ENCODE measurements around the gene PCDH18. TPM values are rescaled to one million over a fixed set of nuclear protein-coding genes. Genes with fewer than 3 reads are reported as not detected.

Gene PCDH18
- total RNA-seq, 4 donors from 2014 or later, result 64.1 to 169 (median 108) TPM

DNA sequence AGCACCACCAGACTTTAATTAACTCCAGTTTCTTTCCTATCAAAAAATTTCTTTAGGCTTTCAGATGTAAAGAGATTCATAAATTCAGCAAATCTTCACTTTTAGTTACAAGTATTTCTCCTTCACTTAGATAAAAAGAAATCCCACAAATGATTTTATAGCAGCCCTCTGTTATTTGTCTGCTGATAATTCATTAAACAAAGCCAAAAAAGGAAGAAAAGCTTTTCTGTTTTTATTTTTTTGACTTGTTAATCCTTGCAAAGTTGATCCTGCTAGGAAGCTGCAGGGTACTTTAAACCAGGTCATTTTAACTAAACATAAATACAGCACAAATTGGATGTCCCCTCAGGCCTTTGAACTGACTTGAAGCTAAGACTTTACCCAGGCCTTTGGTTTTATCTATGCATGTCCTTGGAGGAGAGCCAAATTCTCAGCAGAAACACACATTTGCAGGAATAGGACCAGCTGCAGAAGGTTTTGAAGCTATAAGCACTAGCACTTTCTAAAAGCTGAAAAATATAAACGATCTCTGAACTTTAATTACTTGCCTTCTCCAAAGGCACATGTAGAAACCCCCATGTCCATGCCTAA, 57.5 kb downstream of the PCDH18 start:
- no peak for TF ChIP-seq CTCF (IDR thresholded peaks at IDR 0.05; ENCODE audit: low read depth)

DNA sequence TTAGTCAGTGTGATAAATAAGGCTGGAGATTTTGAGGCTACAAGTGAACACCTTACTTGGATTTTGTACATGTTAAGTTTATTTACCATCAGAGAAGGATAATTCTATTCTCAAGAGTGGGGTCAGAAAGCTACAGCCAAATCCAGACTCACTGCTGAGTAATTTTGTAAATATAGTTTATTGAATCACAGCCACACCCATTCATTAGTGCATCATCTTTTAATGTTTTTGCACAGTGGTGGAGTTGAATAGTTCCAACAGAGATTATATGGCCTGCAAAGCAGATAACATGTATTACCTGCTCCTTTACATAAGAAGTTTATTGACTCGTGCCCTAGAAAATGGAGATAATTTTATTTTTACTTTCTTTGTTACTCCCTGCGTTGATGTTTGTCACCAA, 60.4 kb downstream of the PCDH18 start:
- no peak for TF ChIP-seq CTCF (IDR thresholded peaks at IDR 0.05; ENCODE audit: low read depth)

DNA sequence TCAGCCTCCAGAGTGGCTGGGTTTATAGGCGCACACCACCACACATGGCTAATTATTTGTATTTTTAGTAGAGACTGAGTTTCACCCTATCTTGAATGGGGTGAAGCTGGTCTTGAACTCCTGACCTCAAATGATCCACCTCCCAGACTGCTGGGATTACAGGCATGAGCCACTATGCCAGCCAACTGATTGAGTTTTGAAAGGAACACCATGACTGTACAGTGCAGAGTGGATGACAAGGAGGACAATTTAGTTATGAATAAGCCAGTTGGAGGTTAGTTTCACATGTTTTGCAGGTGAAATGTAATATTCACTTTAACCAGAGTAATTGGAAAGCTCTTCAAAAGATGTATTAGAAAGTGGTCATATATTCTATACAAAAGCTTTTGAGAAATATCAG, 60.8 kb downstream of the PCDH18 start:
- no peak for TF ChIP-seq CTCF (IDR thresholded peaks at IDR 0.05; ENCODE audit: low read depth)

DNA sequence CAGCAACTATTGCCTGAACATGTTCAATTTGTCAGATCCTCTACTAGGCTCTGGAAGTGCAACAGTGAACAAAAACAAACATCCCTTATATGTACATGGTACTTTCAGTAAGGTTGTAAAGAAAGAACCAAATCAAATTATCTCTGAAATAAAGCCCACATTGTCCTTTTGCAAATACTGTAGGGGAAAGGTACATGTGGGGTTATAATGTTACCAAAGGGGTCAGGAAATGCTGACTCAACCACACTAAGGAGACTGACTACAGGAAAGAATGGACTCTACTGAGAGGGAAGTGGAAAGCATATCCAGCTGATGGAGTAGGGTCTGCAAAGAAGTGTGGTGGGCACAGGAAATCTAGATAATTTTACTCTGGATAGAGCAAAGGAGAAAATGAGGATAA, 61.5 kb downstream of the PCDH18 start:
- no peak for TF ChIP-seq CTCF (IDR thresholded peaks at IDR 0.05; ENCODE audit: low read depth)
